ENCODE results near the gene TMEM232. TPM values are rescaled to one million over a fixed set of nuclear protein-coding genes. Genes with fewer than 3 reads are reported as not detected.

Gene TMEM232
- total and polyA plus RNA-seq, 2 experiments from 2014 or later = 1.3 to 1.9 TPM

DNA sequence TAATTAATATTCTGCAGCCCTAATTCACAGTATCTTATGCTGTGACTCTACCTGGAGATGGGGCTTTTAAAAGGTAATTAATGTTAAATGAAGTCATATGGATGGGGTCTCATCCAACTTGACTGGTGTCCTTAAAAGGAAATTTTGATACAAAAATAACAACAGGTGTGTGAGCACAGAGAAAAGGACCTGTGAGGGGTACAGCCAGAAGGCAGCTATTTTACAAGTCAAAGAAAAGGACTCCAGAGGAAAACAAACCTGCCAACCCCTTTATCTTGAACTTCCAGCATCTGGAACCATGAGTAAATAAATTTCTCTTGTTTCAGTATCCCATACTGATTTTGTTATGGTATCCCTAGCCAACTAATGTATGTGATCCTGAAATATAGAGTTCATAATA, 250.3 kb downstream of the TMEM232 start:
- H3K79me2 ChIP-seq (replicated peaks; ENCODE audit: insufficient read depth) = no peaks in the 10 kb centered on the region

More for the DNA sequence above, 250.3 kb downstream of the TMEM232 start:
- ATAC-seq (peak; percentile 79), DNase-seq (ENCODE audit: low spot score) (peak; percentile 38)
- Histone ChIP-seq H3K27me3 (ENCODE audit: insufficient read depth) (no peaks in the 10 kb centered on the region), H3K4me2 (peak overlapping the region; percentile 27), H3K4me1 (ENCODE audit: insufficient read depth) (peaks cover 37% of the 10 kb centered on the region), H3K36me3 (ENCODE audit: insufficient read depth) (no peaks in the 10 kb centered on the region), H3K4me3 (no peak overlapping the region), H3K27ac (ENCODE audit: low read depth) (peak overlapping the region; percentile 8; the same call in 1 of the 2 replicates), H3F3A (replicated peaks; ENCODE audit: low read depth) (no peaks in the 10 kb centered on the region), H2AFZ (no peak overlapping the region), H3K9me2 (ENCODE audit: insufficient read depth) (no peaks in the 10 kb centered on the region), H4K20me1 (replicated peaks; ENCODE audit: insufficient read depth) (no peaks in the 10 kb centered on the region)
- Mint-ChIP-seq H3K36me3 (ENCODE audit: low read depth) (peaks cover 6% of the 10 kb centered on the region; the same call in 2 of the 3 replicates), H3K4me3 (no peak overlapping the region), H3K9me3 (peaks cover 2% of the 10 kb centered on the region; the same call in 2 of the 3 replicates), H3K27me3 (ENCODE audit: insufficient read depth, low read depth, poor library complexity) (no peaks in the 10 kb centered on the region), H3K4me1 (peaks cover 33% of the 10 kb centered on the region), H3K27ac (no peak overlapping the region; the same call in 1 of the 2 replicates)
- TF ChIP-seq ZNF331 (CRISPR knock-in tag; IDR thresholded peaks at IDR 0.05; ENCODE audit: low read depth) (no peak), EZH2 (IDR thresholded peaks at IDR 0.05; ENCODE audit: low read depth, unreplicated experiment) (no peak), STAT1 (IDR thresholded peaks at IDR 0.05; ENCODE audit: unreplicated experiment) (no peak), POLR2AphosphoS5 (IDR thresholded peaks at IDR 0.05; ENCODE audit: low read depth) (no peak), ZNF114 (CRISPR knock-in tag; IDR thresholded peaks at IDR 0.05) (no peak), NANOG (IDR thresholded peaks at IDR 0.05; ENCODE audit: borderline replicate concordance) (no peak)
- TF ChIP-seq, protein P1, sequence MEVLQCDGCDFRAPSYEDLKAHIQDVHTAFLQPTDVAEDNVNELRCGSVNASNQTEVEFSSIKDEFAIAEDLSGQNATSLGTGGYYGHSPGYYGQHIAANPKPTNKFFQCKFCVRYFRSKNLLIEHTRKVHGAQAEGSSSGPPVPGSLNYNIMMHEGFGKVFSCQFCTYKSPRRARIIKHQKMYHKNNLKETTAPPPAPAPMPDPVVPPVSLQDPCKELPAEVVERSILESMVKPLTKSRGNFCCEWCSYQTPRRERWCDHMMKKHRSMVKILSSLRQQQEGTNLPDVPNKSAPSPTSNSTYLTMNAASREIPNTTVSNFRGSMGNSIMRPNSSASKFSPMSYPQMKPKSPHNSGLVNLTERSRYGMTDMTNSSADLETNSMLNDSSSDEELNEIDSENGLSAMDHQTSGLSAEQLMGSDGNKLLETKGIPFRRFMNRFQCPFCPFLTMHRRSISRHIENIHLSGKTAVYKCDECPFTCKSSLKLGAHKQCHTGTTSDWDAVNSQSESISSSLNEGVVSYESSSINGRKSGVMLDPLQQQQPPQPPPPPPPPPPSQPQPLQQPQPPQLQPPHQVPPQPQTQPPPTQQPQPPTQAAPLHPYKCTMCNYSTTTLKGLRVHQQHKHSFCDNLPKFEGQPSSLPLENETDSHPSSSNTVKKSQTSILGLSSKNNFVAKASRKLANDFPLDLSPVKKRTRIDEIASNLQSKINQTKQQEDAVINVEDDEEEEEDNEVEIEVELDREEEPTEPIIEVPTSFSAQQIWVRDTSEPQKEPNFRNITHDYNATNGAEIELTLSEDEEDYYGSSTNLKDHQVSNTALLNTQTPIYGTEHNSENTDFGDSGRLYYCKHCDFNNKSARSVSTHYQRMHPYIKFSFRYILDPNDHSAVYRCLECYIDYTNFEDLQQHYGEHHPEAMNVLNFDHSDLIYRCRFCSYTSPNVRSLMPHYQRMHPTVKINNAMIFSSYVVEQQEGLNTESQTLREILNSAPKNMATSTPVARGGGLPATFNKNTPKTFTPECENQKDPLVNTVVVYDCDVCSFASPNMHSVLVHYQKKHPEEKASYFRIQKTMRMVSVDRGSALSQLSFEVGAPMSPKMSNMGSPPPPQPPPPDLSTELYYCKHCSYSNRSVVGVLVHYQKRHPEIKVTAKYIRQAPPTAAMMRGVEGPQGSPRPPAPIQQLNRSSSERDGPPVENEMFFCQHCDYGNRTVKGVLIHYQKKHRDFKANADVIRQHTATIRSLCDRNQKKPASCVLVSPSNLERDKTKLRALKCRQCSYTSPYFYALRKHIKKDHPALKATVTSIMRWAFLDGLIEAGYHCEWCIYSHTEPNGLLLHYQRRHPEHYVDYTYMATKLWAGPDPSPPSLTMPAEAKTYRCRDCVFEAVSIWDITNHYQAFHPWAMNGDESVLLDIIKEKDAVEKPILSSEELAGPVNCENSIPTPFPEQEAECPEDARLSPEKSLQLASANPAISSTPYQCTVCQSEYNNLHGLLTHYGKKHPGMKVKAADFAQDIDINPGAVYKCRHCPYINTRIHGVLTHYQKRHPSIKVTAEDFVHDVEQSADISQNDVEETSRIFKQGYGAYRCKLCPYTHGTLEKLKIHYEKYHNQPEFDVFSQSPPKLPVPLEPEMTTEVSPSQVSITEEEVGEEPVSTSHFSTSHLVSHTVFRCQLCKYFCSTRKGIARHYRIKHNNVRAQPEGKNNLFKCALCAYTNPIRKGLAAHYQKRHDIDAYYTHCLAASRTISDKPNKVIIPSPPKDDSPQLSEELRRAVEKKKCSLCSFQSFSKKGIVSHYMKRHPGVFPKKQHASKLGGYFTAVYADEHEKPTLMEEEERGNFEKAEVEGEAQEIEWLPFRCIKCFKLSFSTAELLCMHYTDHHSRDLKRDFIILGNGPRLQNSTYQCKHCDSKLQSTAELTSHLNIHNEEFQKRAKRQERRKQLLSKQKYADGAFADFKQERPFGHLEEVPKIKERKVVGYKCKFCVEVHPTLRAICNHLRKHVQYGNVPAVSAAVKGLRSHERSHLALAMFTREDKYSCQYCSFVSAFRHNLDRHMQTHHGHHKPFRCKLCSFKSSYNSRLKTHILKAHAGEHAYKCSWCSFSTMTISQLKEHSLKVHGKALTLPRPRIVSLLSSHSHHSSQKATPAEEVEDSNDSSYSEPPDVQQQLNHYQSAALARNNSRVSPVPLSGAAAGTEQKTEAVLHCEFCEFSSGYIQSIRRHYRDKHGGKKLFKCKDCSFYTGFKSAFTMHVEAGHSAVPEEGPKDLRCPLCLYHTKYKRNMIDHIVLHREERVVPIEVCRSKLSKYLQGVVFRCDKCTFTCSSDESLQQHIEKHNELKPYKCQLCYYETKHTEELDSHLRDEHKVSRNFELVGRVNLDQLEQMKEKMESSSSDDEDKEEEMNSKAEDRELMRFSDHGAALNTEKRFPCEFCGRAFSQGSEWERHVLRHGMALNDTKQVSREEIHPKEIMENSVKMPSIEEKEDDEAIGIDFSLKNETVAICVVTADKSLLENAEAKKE (CRISPR knock-in tag; IDR thresholded peaks at IDR 0.05) = no peak
- TF ChIP-seq, protein P2, sequence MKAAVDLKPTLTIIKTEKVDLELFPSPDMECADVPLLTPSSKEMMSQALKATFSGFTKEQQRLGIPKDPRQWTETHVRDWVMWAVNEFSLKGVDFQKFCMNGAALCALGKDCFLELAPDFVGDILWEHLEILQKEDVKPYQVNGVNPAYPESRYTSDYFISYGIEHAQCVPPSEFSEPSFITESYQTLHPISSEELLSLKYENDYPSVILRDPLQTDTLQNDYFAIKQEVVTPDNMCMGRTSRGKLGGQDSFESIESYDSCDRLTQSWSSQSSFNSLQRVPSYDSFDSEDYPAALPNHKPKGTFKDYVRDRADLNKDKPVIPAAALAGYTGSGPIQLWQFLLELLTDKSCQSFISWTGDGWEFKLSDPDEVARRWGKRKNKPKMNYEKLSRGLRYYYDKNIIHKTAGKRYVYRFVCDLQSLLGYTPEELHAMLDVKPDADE (IDR thresholded peaks at IDR 0.05) = no peak
